Panc1 (cell line): ENCODE results near the gene FARP1. TPM values are rescaled to one million over a fixed set of nuclear protein-coding genes. Genes with fewer than 3 reads are reported as not detected.

Experiments
- ATAC-seq: fragments of 200-7000 bp; cut with Tn5 transposase; 2 replicates; pipeline ENCODE4 v1.9.1; 2020; ENCODE audit warnings: mild to moderate bottlenecking, moderate library complexity
- BruUV-seq: library from RNA; stranded (reverse); fragments of 400-500 nt; replicated peaks from 2 replicates; lab custom pipeline; 2021; lab: Mats Ljungman, UMichigan
- CTCF ChIA-PET: fragments of 300-600 bp; sonication (Branson Sonifier 250); formaldehyde crosslinking; loops from one replicate; lab custom pipeline; 2022; ENCODE audit warnings: antibody characterized with exemption; lab: Charles Lee
- POLR2A ChIA-PET: fragments of 300-600 bp; sonication (Branson Sonifier 250); formaldehyde crosslinking; loops from one replicate; lab custom pipeline; 2022; ENCODE audit warnings: antibody characterized with exemption; lab: Charles Lee
- DNase-seq: peaks from one replicate; pipeline ENCODE4 v3.0.0-alpha.2; 2010; ENCODE audit warnings: low read depth, low spot score
- H3K27ac ChIP-seq: 2 replicates; pipeline ENCODE4 v1.5.1; 2011; ENCODE audit warnings: mild to moderate bottlenecking, low read length, inconsistent platforms
- H3K27me3 ChIP-seq: fragments of 200-500 bp; sonication (Bioruptor generic); 2 replicates; pipeline ENCODE4 v1.6.0; 2014; ENCODE audit warnings: low read length, inconsistent platforms; ENCODE audit not compliant: control insufficient read depth, insufficient read depth
- H3K36me3 ChIP-seq: fragments of 200-500 bp; sonication (Bioruptor generic); 2 replicates; pipeline ENCODE4 v1.5.1; 2014; ENCODE audit warnings: inconsistent platforms, mild to moderate bottlenecking, low read length, moderate library complexity; ENCODE audit not compliant: control insufficient read depth, insufficient read depth
- H3K4me1 ChIP-seq: 2 replicates; pipeline ENCODE4 v1.5.1; 2011; ENCODE audit warnings: inconsistent platforms, mild to moderate bottlenecking, low read length, moderate library complexity; ENCODE audit not compliant: control insufficient read depth, insufficient read depth
- H3K4me3 ChIP-seq, 2 experiments: 2 replicates each; pipeline ENCODE4 v1.5.1; 2011 to 2012; ENCODE audit warnings: low read depth in 2 of 2, low read length in 2 of 2, mild to moderate bottlenecking in 2 of 2, inconsistent platforms in 1 of 2, moderate library complexity in 1 of 2
- H3K9me3 ChIP-seq: fragments of 200-500 bp; sonication (Bioruptor generic); 2 replicates; pipeline ENCODE4 v1.5.1; 2014; ENCODE audit warnings: low read depth, mild to moderate bottlenecking, inconsistent platforms, low read length, moderate library complexity; ENCODE audit not compliant: control insufficient read depth, insufficient read depth
- CTCF ChIP-seq: fragments of 450-650 bp; IDR thresholded peaks from 2 replicates; pipeline ENCODE4 v1.5.1; 2017; ENCODE audit warnings: mild to moderate bottlenecking
- POLR2AphosphoS5 ChIP-seq: IDR thresholded peaks from 2 replicates; pipeline ENCODE4 v1.6.1; 2012; ENCODE audit warnings: mild to moderate bottlenecking, low read depth, low read length, moderate library complexity
- REST ChIP-seq, 2 experiments: IDR thresholded peaks; 2 replicates each; pipeline ENCODE4 v1.6.1; 2011 to 2012; ENCODE audit warnings: low read depth in 2 of 2, control low read depth in 1 of 2, low read length in 1 of 2, mild to moderate bottlenecking in 1 of 2, moderate library complexity in 1 of 2; ENCODE audit not compliant: insufficient read depth in 1 of 2
- SIN3A ChIP-seq: IDR thresholded peaks from 2 replicates; pipeline ENCODE4 v1.6.1; 2012; ENCODE audit warnings: low read depth, mild to moderate bottlenecking, low read length, moderate library complexity, borderline replicate concordance; ENCODE audit not compliant: insufficient read depth
- TCF7L2 ChIP-seq: IDR thresholded peaks from 2 replicates; pipeline ENCODE4 v1.6.1; 2011; ENCODE audit warnings: mild to moderate bottlenecking, low read depth, low read length, inconsistent platforms
- in situ Hi-C: cut with HindIII; loops from 2 replicates; pipeline ENCODE4 v1.10.0; 2016; ENCODE audit warnings: low sequenced_read_pairs, low pct_unique_long_range_greater_than_20kb
- intact Hi-C: fragments of 100-400 bp; cut with micrococcal nuclease; formaldehyde crosslinking; loops from one replicate; pipeline ENCODE4 v1.10.0; 2022; ENCODE audit not compliant: unreplicated experiment
- total RNA-seq: library from RNA; stranded (reverse); gene quantifications from one replicate; pipeline ENCODE4 v1.2.1, GENCODE V29; 2021; ENCODE audit not compliant: unreplicated experiment

Gene FARP1
- total RNA-seq, 1 experiment from 2014 or later, result 61.9 TPM

GRCh38 chr13:98099627-98100026 is 43.3 kb upstream of the FARP1 start:
- no TSS peak for BruUV-seq
- Histone ChIP-seq H3K27ac (no peak overlapping the region), H3K27me3 (no peaks in the 10 kb centered on the region), H3K4me1 (no peaks in the 10 kb centered on the region), H3K36me3 (no peaks in the 10 kb centered on the region), H3K4me3 (no peak overlapping the region), H3K9me3 (no peaks in the 10 kb centered on the region)
- TF ChIP-seq TCF7L2 (no peak), REST (IDR thresholded peaks at IDR 0.05; ENCODE audit: insufficient read depth in 1 of 2, low read depth in 2 of 2, low read length in 1 of 2) (no peak), POLR2AphosphoS5 (no peak), CTCF (no peak), SIN3A (no peak)
- in situ Hi-C loops (no loop called here), intact Hi-C loops (no loop called here)
- no peak for ATAC-seq
- no peak for DNase-seq
- CTCF ChIA-PET, result no interaction called here
- POLR2A ChIA-PET, result no interaction called here

DNA sequence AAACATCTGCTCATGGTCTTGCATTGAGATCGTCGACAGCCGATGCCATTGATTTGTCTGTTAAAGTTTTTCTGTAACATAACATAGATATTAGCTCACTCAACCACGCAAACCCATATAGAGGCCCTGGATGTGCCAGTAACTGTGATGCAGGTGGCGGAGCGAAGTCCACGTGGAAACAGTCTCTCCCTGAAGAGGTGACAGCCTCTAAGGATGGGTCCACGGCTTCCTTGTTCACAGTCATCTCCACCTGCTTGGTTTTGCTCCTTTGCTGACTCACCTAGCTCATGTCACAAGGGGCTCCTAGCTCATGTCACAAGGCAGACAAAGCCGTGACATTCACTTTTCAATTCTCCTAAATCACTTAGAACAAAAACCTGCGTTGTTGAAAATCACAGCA is 42.4 kb upstream of the FARP1 start:
- TF ChIP-seq POLR2AphosphoS5, result no peak
- TF ChIP-seq SIN3A, result no peak
- TF ChIP-seq TCF7L2, result no peak
- no peak for TF ChIP-seq REST (IDR thresholded peaks at IDR 0.05; ENCODE audit: insufficient read depth in 1 of 2, low read depth in 2 of 2, low read length in 1 of 2)
- no peak for TF ChIP-seq CTCF
- ChIA-PET CTCF (no interaction called here), POLR2A (no interaction called here)
- Histone ChIP-seq H3K4me1 (no peaks in the 10 kb centered on the region), H3K36me3 (no peaks in the 10 kb centered on the region), H3K27ac (no peak overlapping the region), H3K27me3 (no peaks in the 10 kb centered on the region), H3K4me3 (no peak overlapping the region), H3K9me3 (no peaks in the 10 kb centered on the region)
- no peak for DNase-seq
- intact Hi-C loops, result no loop called here
- no peak for ATAC-seq
- no TSS peak for BruUV-seq
- in situ Hi-C loops, result no loop called here
